ENCODE measurements around the gene HINT3.
"Not testable (repeated sequence)": the region's sequence is repeated elsewhere in the genome, so short reads cannot be mapped to it uniquely, and the experiment has no call there.

HINT3 gene

GRCh38 chr6:125939791-125940190 lies 16.8 kb upstream of the HINT3 start:
- no peak for DNase-seq (ENCODE audit: low read depth)

- no peak for DNase-seq (ENCODE audit: low read depth)
Measured at GRCh38 chr6:125940247-125941041, 16.1 kb upstream of the HINT3 start.

GRCh38 chr6:125942672-125943527 lies 13.7 kb upstream of the HINT3 start:
- no peak for DNase-seq (ENCODE audit: low read depth)

- no peak for DNase-seq (ENCODE audit: low read depth)
Measured at GRCh38 chr6:125943528-125944433, 12.8 kb upstream of the HINT3 start.

- DNase-seq (ENCODE audit: low read depth), result no peak
Measured at GRCh38 chr6:125944434-125944816, 12.1 kb upstream of the HINT3 start.

- no peak for DNase-seq (ENCODE audit: low read depth)
Measured at GRCh38 chr6:125944896-125945295, 11.7 kb upstream of the HINT3 start.

GRCh38 chr6:125945378-125946141 lies 11.0 kb upstream of the HINT3 start:
- no peak for DNase-seq (ENCODE audit: low read depth)

- no peak for DNase-seq (ENCODE audit: low read depth)
Measured at GRCh38 chr6:125947615-125948014, 9.0 kb upstream of the HINT3 start.

- DNase-seq (ENCODE audit: low read depth), result no peak
Measured at GRCh38 chr6:125948455-125948854, 8.1 kb upstream of the HINT3 start.

GRCh38 chr6:125949069-125949468 lies 7.5 kb upstream of the HINT3 start:
- DNase-seq (ENCODE audit: low read depth), result no peak

- DNase-seq (ENCODE audit: low read depth), result no peak
Measured at GRCh38 chr6:125950293-125950692, 6.3 kb upstream of the HINT3 start.

GRCh38 chr6:125950716-125951115 lies 5.9 kb upstream of the HINT3 start:
- DNase-seq (ENCODE audit: low read depth), result not testable (repeated sequence)

- DNase-seq (ENCODE audit: low read depth), result no peak
Measured at GRCh38 chr6:125951323-125951722, 5.2 kb upstream of the HINT3 start.

- no peak for DNase-seq (ENCODE audit: low read depth)
Measured at GRCh38 chr6:125952764-125953501, 3.6 kb upstream of the HINT3 start.

GRCh38 chr6:125953502-125953875 lies 3.1 kb upstream of the HINT3 start:
- no peak for DNase-seq (ENCODE audit: low read depth)

GRCh38 chr6:125954735-125955339 lies 1.7 kb upstream of the HINT3 start:
- no peak for DNase-seq (ENCODE audit: low read depth)

- DNase-seq (ENCODE audit: low read depth), result no peak
Measured at GRCh38 chr6:125955973-125956372, 597 bp upstream of the HINT3 start.

- DNase-seq (ENCODE audit: low read depth), result no peak
Measured at GRCh38 chr6:125957391-125957693, 772 bp downstream of the HINT3 start.

GRCh38 chr6:125957845-125958244 lies 1.3 kb downstream of the HINT3 start:
- DNase-seq (ENCODE audit: low read depth), result no peak

- no peak for DNase-seq (ENCODE audit: low read depth)
Measured at GRCh38 chr6:125959041-125959440, 2.5 kb downstream of the HINT3 start.

- no peak for DNase-seq (ENCODE audit: low read depth)
Measured at GRCh38 chr6:125961117-125961516, 4.5 kb downstream of the HINT3 start.
